SK-N-SH (cell line): ENCODE measurements around the gene PTPRG. TPM values are rescaled to one million over a fixed set of nuclear protein-coding genes. Genes with fewer than 3 reads are reported as not detected.

ENCODE experiments used
- CTCF ChIA-PET: fragments of 300-600, 350-600 bp; formaldehyde crosslinking; extraction: SDS; loops from one replicate; lab custom pipeline; 2021; lab: Yijun Ruan, JAX
- POLR2A ChIA-PET: fragments of 350-600 bp; sonication (Branson Sonifier 250); formaldehyde crosslinking; extraction: SDS; loops from one replicate; lab custom pipeline; 2020; ENCODE audit warnings: antibody characterized with exemption, inconsistent platforms; lab: Yijun Ruan, JAX
- DNase-seq: peaks from one replicate; pipeline ENCODE4 v3.0.0; 2012
- H2AFZ ChIP-seq: fragments of 200-600 bp; sonication (generic); 2 replicates; pipeline ENCODE4 v1.8.1; 2016; ENCODE audit warnings: antibody characterized with exemption, mild to moderate bottlenecking, low read depth
- H3F3A ChIP-seq: fragments of 200-600 bp; sonication (generic); replicated peaks from 2 replicates; pipeline ENCODE3; 2016; ENCODE audit warnings: antibody characterized with exemption, mild to moderate bottlenecking; ENCODE audit not compliant: insufficient read depth
- H3K27ac ChIP-seq, 2 experiments: fragments of 200-500 bp in 1 of 2; fragments of 200-600 bp in 1 of 2; sonication (Bioruptor generic) in 1 of 2; sonication (generic), shearing (Covaris generic) in 1 of 2; 2 replicates each; pipeline versions ENCODE4 v1.5.1 to v1.6.1; 2014 to 2016; ENCODE audit warnings: low read depth in 2 of 2, inconsistent platforms in 1 of 2, low read length in 1 of 2, mild to moderate bottlenecking in 1 of 2, mixed read lengths in 1 of 2
- H3K27me3 ChIP-seq: fragments of 200-600 bp; sonication (generic), shearing (Covaris generic); 2 replicates; pipeline ENCODE4 v1.6.1; 2016; ENCODE audit warnings: mixed run types; ENCODE audit not compliant: insufficient read depth
- H3K36me3 ChIP-seq, 2 experiments: fragments of 200-500 bp in 1 of 2; fragments of 200-600 bp in 1 of 2; sonication (Bioruptor generic) in 1 of 2; sonication (generic) in 1 of 2; replicated peaks in 1 of 2; 2 replicates each; pipeline versions ENCODE3 to v1.5.1; 2014 to 2016; ENCODE audit warnings: low read length in 1 of 2, mild to moderate bottlenecking in 1 of 2; ENCODE audit not compliant: insufficient read depth in 2 of 2, control insufficient read depth in 1 of 2
- H3K4me1 ChIP-seq, 2 experiments: fragments of 200-500 bp in 1 of 2; fragments of 200-600 bp in 1 of 2; sonication (Bioruptor generic) in 1 of 2; sonication (generic), shearing (Covaris generic) in 1 of 2; 2 replicates each; pipeline versions ENCODE4 v1.5.1 to v1.6.1; 2014 to 2016; ENCODE audit warnings: low read depth in 1 of 2, low read length in 1 of 2, mixed run types in 1 of 2; ENCODE audit not compliant: insufficient read depth in 2 of 2, control insufficient read depth in 1 of 2
- H3K4me2 ChIP-seq: fragments of 200-600 bp; sonication (generic), shearing (Covaris generic); 2 replicates; pipeline ENCODE4 v1.6.1; 2017; ENCODE audit warnings: mixed run types
- H3K4me3 ChIP-seq, 2 experiments: fragments of 200-500 bp in 1 of 2; fragments of 200-600 bp in 1 of 2; sonication (Bioruptor generic) in 1 of 2; sonication (generic), shearing (Covaris generic) in 1 of 2; 2 replicates each; pipeline versions ENCODE4 v1.5.1 to v1.8.1; 2014 to 2016; ENCODE audit warnings: low read depth in 2 of 2, inconsistent platforms in 1 of 2, low read length in 1 of 2, mild to moderate bottlenecking in 1 of 2, mixed read lengths in 1 of 2, moderate library complexity in 1 of 2
- H3K79me2 ChIP-seq: fragments of 200-600 bp; sonication (generic); 2 replicates; pipeline ENCODE4 v1.8.1; 2017; ENCODE audit warnings: mild to moderate bottlenecking; ENCODE audit not compliant: insufficient read depth
- H3K9ac ChIP-seq: fragments of 200-600 bp; sonication (generic); 2 replicates; pipeline ENCODE4 v1.6.1; 2017; ENCODE audit warnings: mixed run types
- H3K9me2 ChIP-seq: fragments of 200-600 bp; sonication (generic); 2 replicates; pipeline ENCODE4 v1.6.1; 2017; ENCODE audit warnings: mixed run types
- H3K9me3 ChIP-seq: fragments of 200-600 bp; sonication (generic); 2 replicates; pipeline ENCODE4 v1.6.1; 2017; ENCODE audit warnings: mixed run types, mild to moderate bottlenecking, moderate library complexity
- H4K20me1 ChIP-seq: fragments of 200-600 bp; sonication (generic); 2 replicates; pipeline ENCODE4 v1.6.1; 2017; ENCODE audit warnings: mild to moderate bottlenecking, mixed run types; ENCODE audit not compliant: insufficient read depth
- CHD2 ChIP-seq: fragments of 150-350 bp; IDR thresholded peaks from 2 replicates; pipeline ENCODE4 v1.6.1; 2018; ENCODE audit warnings: low read length; ENCODE audit not compliant: partially characterized antibody
- CTCF ChIP-seq: fragments of 200-600 bp; sonication (generic); IDR thresholded peaks from 2 replicates; pipeline ENCODE4 v1.6.1; 2017; ENCODE audit warnings: antibody characterized with exemption, mild to moderate bottlenecking, moderate library complexity
- FOXM1 ChIP-seq: IDR thresholded peaks from 2 replicates; pipeline ENCODE4 v1.4.0; 2012; ENCODE audit warnings: low read depth, mild to moderate bottlenecking
- GABPA ChIP-seq: IDR thresholded peaks from 2 replicates; pipeline ENCODE4 v1.4.0; 2012; ENCODE audit warnings: low read depth, mild to moderate bottlenecking
- GATA2 ChIP-seq: sonication (generic); formaldehyde crosslinking; IDR thresholded peaks from 2 replicates; pipeline ENCODE4 v1.5.0; 2020; ENCODE audit warnings: mild to moderate bottlenecking, missing genetic modification reagents
- NFIC ChIP-seq: IDR thresholded peaks from 2 replicates; pipeline ENCODE4 v1.4.0; 2012; ENCODE audit warnings: borderline replicate concordance
- NRF1 ChIP-seq: IDR thresholded peaks from 2 replicates; pipeline ENCODE4 v1.6.1; 2012; ENCODE audit warnings: low read depth, mild to moderate bottlenecking, low read length
- PBX3 ChIP-seq: IDR thresholded peaks from 2 replicates; pipeline ENCODE4; 2012
- POLR2AphosphoS5 ChIP-seq: IDR thresholded peaks from 2 replicates; pipeline ENCODE4 v1.6.1; 2012; ENCODE audit warnings: low read depth, low read length
- RAD21 ChIP-seq: IDR thresholded peaks from 2 replicates; pipeline ENCODE4 v1.6.1; 2012; ENCODE audit warnings: mild to moderate bottlenecking, low read length
- RCOR1 ChIP-seq: fragments of 150-350 bp; IDR thresholded peaks from 2 replicates; pipeline ENCODE4 v1.6.1; 2017; ENCODE audit warnings: antibody characterized with exemption, low read length
- REST ChIP-seq: IDR thresholded peaks from 2 replicates; pipeline ENCODE4 v1.6.1; 2012; ENCODE audit warnings: mild to moderate bottlenecking, low read depth, low read length, moderate library complexity
- RFX5 ChIP-seq: IDR thresholded peaks from 2 replicates; pipeline ENCODE4 v1.6.1; 2012; ENCODE audit warnings: mild to moderate bottlenecking, improper control_type of control experiment, low read length
- RXRA ChIP-seq: IDR thresholded peaks from 2 replicates; pipeline ENCODE4 v1.4.0; 2012; ENCODE audit warnings: low read depth, mild to moderate bottlenecking, borderline replicate concordance
- TAF1 ChIP-seq: IDR thresholded peaks from 2 replicates; pipeline ENCODE4 v1.6.1; 2012; ENCODE audit warnings: low read depth, mild to moderate bottlenecking, low read length, moderate library complexity, borderline replicate concordance
- TCF12 ChIP-seq: IDR thresholded peaks from 2 replicates; pipeline ENCODE4 v1.4.0; 2012
- TEAD4 ChIP-seq: IDR thresholded peaks from 2 replicates; pipeline ENCODE4 v1.4.0; 2012; ENCODE audit warnings: mild to moderate bottlenecking, borderline replicate concordance; ENCODE audit not compliant: insufficient read depth
- USF1 ChIP-seq: IDR thresholded peaks from 2 replicates; pipeline ENCODE4 v1.4.0; 2012; ENCODE audit warnings: low read depth, borderline replicate concordance
- USF2 ChIP-seq: fragments of 150-350 bp; IDR thresholded peaks from 2 replicates; pipeline ENCODE4 v1.6.1; 2017; ENCODE audit warnings: antibody characterized with exemption, low read length, low read depth, borderline replicate concordance
- ZBTB33 ChIP-seq: IDR thresholded peaks from 2 replicates; pipeline ENCODE4 v1.4.0; 2012; ENCODE audit warnings: low read depth, borderline replicate concordance
- WGBS: methylation state at CpG from one replicate; pipeline ENCODE4 v1.1.6; 2017; ENCODE audit warnings: low lambda C conversion rate; 5-methylcytosine and 5-hydroxymethylcytosine counted together
- polyA plus RNA-seq, 3 experiments: library from polyadenylated mRNA; depleted of rRNA; stranded (reverse); fragments of >200 nt; gene quantifications; 2 replicates each; pipeline ENCODE4 v1.2.3, GENCODE V29; 2012

The PTPRG gene
- polyA plus RNA-seq, 1 of the 3 experiments (the other 2 are of a cell fraction): 14.1 TPM

- Histone ChIP-seq H4K20me1 (no peaks in the 10 kb centered on the region), H2AFZ (no peak overlapping the region), H3K79me2 (no peaks in the 10 kb centered on the region), H3K9ac (no peak overlapping the region), H3K27ac (no peak overlapping the region), H3K9me3 (no peaks in the 10 kb centered on the region), H3K4me2 (no peak overlapping the region), H3K9me2 (no peaks in the 10 kb centered on the region), H3K36me3 (peaks cover 23% of the 10 kb centered on the region in 2 experiments), H3K4me1 (no peaks in the 10 kb centered on the region), H3K27me3 (no peaks in the 10 kb centered on the region), H3F3A (no peaks in the 10 kb centered on the region), H3K4me3 (no peak overlapping the region)
- POLR2A ChIA-PET: no interaction called here
- DNase-seq: no peak
- no peak for TF ChIP-seq TCF12
- no peak for TF ChIP-seq TEAD4
- no peak for TF ChIP-seq FOXM1
- TF ChIP-seq GATA2 (CRISPR knock-in tag): no peak
- TF ChIP-seq USF1: no peak
- no peak for TF ChIP-seq RFX5
- TF ChIP-seq CTCF: no peak
- TF ChIP-seq TAF1: no peak
- no peak for TF ChIP-seq NFIC
- TF ChIP-seq GABPA: no peak
- TF ChIP-seq NRF1: no peak
- TF ChIP-seq ZBTB33: no peak
- TF ChIP-seq RAD21: no peak
- no peak for TF ChIP-seq POLR2AphosphoS5
- TF ChIP-seq USF2: no peak
- no peak for TF ChIP-seq RXRA
- TF ChIP-seq RCOR1: no peak
- TF ChIP-seq PBX3: no peak
- no peak for TF ChIP-seq REST
- no peak for TF ChIP-seq CHD2
- WGBS: 79% methylated on average over 2 of the region's 2 CpGs
- CTCF ChIA-PET: interaction anchor here (1.1 to 1.8 kb wide), 3 partner anchors 12 to 95 kb away, joined by 4 to 5 read pairs (median 4); no protein-coding TSS in a partner anchor
Measured at GRCh38 chr3:62295571-62295970, 734.2 kb downstream of the PTPRG start.
